Suprapubic skin (tissue), 4 donors: Measurements from ENCODE around the gene BCAT1. TPM values are rescaled to one million over a fixed set of nuclear protein-coding genes. Genes with fewer than 3 reads are reported as not detected.
"Not testable (repeated sequence)": the region's sequence is repeated elsewhere in the genome, so short reads cannot be mapped to it uniquely, and the experiment has no call there.

Source experiments
- DNase-seq, 2 donors: peaks; one replicate each; pipeline ENCODE4 v3.0.0-alpha.2; 2019; ENCODE audit warnings: low spot score in 2 of 2
- H3K27ac ChIP-seq: fragments of 200-600 bp; sonication (generic); one replicate; pipeline ENCODE4 v1.5.1; 2019
- H3K27me3 ChIP-seq: fragments of 200-600 bp; sonication (generic); one replicate; pipeline ENCODE4 v1.5.1; 2019
- H3K36me3 ChIP-seq: fragments of 200-600 bp; sonication (generic); one replicate; pipeline ENCODE4 v1.5.1; 2019
- H3K4me1 ChIP-seq: fragments of 200-600 bp; sonication (generic); one replicate; pipeline ENCODE4 v1.5.1; 2019
- H3K4me3 ChIP-seq: fragments of 200-600 bp; sonication (generic); one replicate; pipeline ENCODE4 v1.5.1; 2019; ENCODE audit warnings: mild to moderate bottlenecking
- H3K9me3 ChIP-seq: fragments of 200-600 bp; sonication (generic); one replicate; pipeline ENCODE4 v1.5.1; 2019
- CTCF ChIP-seq, 2 donors: fragments of 200-600 bp in 1 of 2; fragments of 450-650 bp in 1 of 2; sonication (generic) in 1 of 2; IDR thresholded peaks; one replicate each; pipeline ENCODE4 v1.5.1; 2016 to 2019; ENCODE audit warnings: antibody characterized with exemption in 2 of 2, mild to moderate bottlenecking in 1 of 2, moderate library complexity in 1 of 2
- EP300 ChIP-seq: sonication (generic); formaldehyde crosslinking; IDR thresholded peaks from one replicate; pipeline ENCODE4 v1.6.1; 2017; ENCODE audit warnings: antibody characterized with exemption
- POLR2A ChIP-seq, 2 donors: fragments of 450-650 bp; IDR thresholded peaks; one replicate each; pipeline ENCODE4 v1.6.1; 2017; ENCODE audit warnings: antibody characterized with exemption in 2 of 2, mild to moderate bottlenecking in 2 of 2, moderate library complexity in 2 of 2
- POLR2AphosphoS5 ChIP-seq, 3 donors: sonication (generic); formaldehyde crosslinking; IDR thresholded peaks; one replicate each; pipeline ENCODE4 v1.6.1; 2017; ENCODE audit warnings: antibody characterized with exemption in 3 of 3
- WGBS: methylation state at CpG from one replicate; pipeline ENCODE4 v1.1.5; 2018; 5-methylcytosine and 5-hydroxymethylcytosine counted together
- total RNA-seq, 4 donors: library from RNA; depleted of rRNA; stranded (reverse); fragments of >200 nt; gene quantifications; one replicate each; pipeline ENCODE4 v1.1.0, GENCODE V29; 2016

Gene BCAT1
- total RNA-seq, 4 donors from 2014 or later = 0.68 to 2.9 (median 1.5) TPM

- Histone ChIP-seq H3K9me3 (no peaks in the 10 kb centered on the region), H3K27me3 (no peaks in the 10 kb centered on the region), H3K27ac (no peak overlapping the region), H3K4me1 (no peaks in the 10 kb centered on the region), H3K36me3 (no peaks in the 10 kb centered on the region), H3K4me3 (no peak overlapping the region)
- TF ChIP-seq EP300 (no peak), POLR2A (IDR thresholded peaks at IDR 0.05) (no peak), CTCF (IDR thresholded peaks at IDR 0.05) (no peak), POLR2AphosphoS5 (IDR thresholded peaks at IDR 0.05) (no peak)
- WGBS = 90% methylated on average over 5 of the region's 5 CpGs
- no peak for DNase-seq
These were observed 68.2 kb downstream of the BCAT1 start for GRCh38 chr12:24880732-24881131.

GRCh38 chr12:24879644-24880043, 69.3 kb downstream of the BCAT1 start:
- H3K27ac ChIP-seq = no peak overlapping the region
- no peaks in the 10 kb centered on the region for H3K27me3 ChIP-seq
- H3K9me3 ChIP-seq = no peaks in the 10 kb centered on the region
- H3K4me1 ChIP-seq = no peaks in the 10 kb centered on the region
- DNase-seq = no peak
- H3K4me3 ChIP-seq = no peak overlapping the region
- WGBS = 68% methylated on average over 2 of the region's 2 CpGs
- no peak for TF ChIP-seq CTCF (IDR thresholded peaks at IDR 0.05)
- TF ChIP-seq EP300 = no peak
- TF ChIP-seq POLR2A (IDR thresholded peaks at IDR 0.05) = no peak
- TF ChIP-seq POLR2AphosphoS5 (IDR thresholded peaks at IDR 0.05) = no peak
- H3K36me3 ChIP-seq = no peaks in the 10 kb centered on the region

GRCh38 chr12:24875014-24875413, 73.9 kb downstream of the BCAT1 start:
- TF ChIP-seq POLR2AphosphoS5 (IDR thresholded peaks at IDR 0.05) (no peak), POLR2A (IDR thresholded peaks at IDR 0.05) (no peak), CTCF (IDR thresholded peaks at IDR 0.05) (no peak), EP300 (no peak)
- H3K27me3 ChIP-seq = no peaks in the 10 kb centered on the region
- no peaks in the 10 kb centered on the region for H3K36me3 ChIP-seq
- no peaks in the 10 kb centered on the region for H3K9me3 ChIP-seq
- 95% methylated on average over 3 of the region's 3 CpGs for WGBS
- no peaks in the 10 kb centered on the region for H3K4me1 ChIP-seq
- no peak overlapping the region for H3K27ac ChIP-seq
- DNase-seq = no peak
- no peak overlapping the region for H3K4me3 ChIP-seq

GRCh38 chr12:24872211-24872610, 76.7 kb downstream of the BCAT1 start:
- Histone ChIP-seq H3K27ac (no peak overlapping the region), H3K36me3 (no peaks in the 10 kb centered on the region), H3K27me3 (no peaks in the 10 kb centered on the region), H3K4me1 (no peaks in the 10 kb centered on the region), H3K4me3 (no peak overlapping the region), H3K9me3 (no peaks in the 10 kb centered on the region)
- 70% methylated on average over 1 of the region's 1 CpG for WGBS
- DNase-seq = no peak
- no peak for TF ChIP-seq POLR2A (IDR thresholded peaks at IDR 0.05)
- TF ChIP-seq CTCF (IDR thresholded peaks at IDR 0.05) = no peak
- no peak for TF ChIP-seq EP300
- no peak for TF ChIP-seq POLR2AphosphoS5 (IDR thresholded peaks at IDR 0.05)

GRCh38 chr12:24866139-24866538, 82.8 kb downstream of the BCAT1 start:
- not testable (repeated sequence) for H3K36me3 ChIP-seq, H3K4me3 ChIP-seq, H3K27ac ChIP-seq, H3K4me1 ChIP-seq, H3K27me3 ChIP-seq, DNase-seq, H3K9me3 ChIP-seq
- WGBS = 98% methylated on average over 7 of the region's 24 CpGs

- Histone ChIP-seq H3K4me1 (no peaks in the 10 kb centered on the region), H3K27ac (no peak overlapping the region), H3K9me3 (no peaks in the 10 kb centered on the region), H3K36me3 (no peaks in the 10 kb centered on the region), H3K4me3 (no peak overlapping the region), H3K27me3 (no peaks in the 10 kb centered on the region)
- DNase-seq = no peak
- TF ChIP-seq EP300 (no peak), CTCF (IDR thresholded peaks at IDR 0.05) (no peak)
These were observed 84.1 kb downstream of the BCAT1 start for GRCh38 chr12:24864796-24865125.
